CD4-positive, alpha-beta T cell treated with Interleukin-1 beta for 1 hour (primary cell): ENCODE data around the gene CRIM1.

ENCODE experiments used
- DNase-seq, 2 donors: peaks; one replicate each; pipeline ENCODE4 v3.0.0-alpha.2; 2020 to 2022

The CRIM1 gene

DNA sequence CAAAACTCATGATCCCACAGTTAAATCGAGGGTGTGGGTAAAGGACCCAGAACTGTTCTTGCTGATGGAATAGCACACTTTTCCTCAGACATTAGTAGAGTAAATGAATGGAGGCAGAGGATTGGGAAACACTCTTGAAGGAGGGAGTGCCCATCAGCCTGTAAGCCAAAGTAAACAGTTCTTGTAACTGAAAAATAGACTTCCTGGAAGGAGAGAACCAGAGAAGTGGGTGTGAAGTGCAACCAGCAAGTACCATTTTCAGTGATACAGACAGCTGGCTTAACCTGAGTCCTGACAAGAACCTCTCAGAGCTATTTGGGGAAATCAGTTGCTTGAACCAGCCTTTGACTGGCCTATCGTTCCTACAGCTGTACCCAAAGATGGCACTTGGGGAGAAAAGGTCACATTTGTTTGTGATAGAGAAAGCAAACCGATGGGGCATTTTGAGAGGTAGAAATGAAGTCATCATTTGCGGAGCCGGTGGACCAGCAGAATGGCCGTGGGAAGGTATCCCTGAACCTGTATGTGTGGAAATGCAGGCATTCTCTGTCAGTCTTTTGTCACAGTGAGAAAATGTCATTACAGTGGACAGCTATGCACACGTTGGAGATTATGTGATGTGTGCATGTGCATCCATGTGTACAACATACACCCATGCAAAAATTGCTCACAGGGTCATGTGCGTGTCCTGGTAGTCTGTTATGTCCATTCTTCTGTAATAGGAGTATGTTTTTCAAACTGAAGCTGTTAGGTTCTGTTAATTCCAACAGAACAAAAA lies 17.8 kb downstream of the CRIM1 start:
- DNase-seq, result no peak

DNA sequence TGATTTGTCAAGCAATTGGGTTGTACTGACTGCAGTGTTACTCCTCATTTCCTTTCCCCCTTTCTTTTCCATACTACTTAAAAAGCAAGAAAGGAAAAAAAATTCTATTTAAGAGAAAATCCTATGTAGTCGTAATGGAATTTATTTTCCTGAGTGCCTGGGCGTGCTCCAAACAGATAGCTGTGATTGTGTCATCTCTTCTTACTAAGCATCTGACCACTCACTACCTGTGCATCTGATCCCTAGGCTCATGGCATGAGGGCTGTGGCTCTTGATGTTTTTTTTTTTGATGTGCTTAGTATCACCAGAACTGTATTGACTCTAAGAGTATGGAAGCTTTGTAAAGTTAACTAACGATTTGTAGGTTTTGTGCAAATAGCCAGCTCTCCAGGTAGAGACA lies 19.0 kb downstream of the CRIM1 start:
- DNase-seq, result no peak

DNA sequence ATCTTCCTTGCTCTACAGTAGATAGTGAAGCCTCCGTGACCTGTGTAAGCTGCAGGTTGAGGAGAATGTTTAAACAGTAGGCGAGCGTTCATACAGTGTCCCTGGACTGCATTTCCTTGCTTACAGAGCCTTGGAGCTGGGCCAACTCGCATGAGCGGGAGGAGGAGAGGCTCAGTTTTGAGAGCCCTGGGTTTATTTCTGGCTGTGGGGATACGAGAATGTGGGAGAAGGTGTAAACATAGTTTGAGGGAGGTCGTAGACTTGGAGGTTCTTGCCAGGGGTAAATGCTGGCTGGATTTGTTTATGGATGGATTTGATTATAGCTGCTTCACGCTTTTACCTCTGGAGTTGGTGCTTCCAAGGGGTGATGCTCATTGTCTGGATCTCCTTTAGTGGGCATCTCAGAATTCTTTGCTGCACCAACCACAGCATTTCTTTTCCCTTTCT lies 20.8 kb downstream of the CRIM1 start:
- DNase-seq, result no peak

DNA sequence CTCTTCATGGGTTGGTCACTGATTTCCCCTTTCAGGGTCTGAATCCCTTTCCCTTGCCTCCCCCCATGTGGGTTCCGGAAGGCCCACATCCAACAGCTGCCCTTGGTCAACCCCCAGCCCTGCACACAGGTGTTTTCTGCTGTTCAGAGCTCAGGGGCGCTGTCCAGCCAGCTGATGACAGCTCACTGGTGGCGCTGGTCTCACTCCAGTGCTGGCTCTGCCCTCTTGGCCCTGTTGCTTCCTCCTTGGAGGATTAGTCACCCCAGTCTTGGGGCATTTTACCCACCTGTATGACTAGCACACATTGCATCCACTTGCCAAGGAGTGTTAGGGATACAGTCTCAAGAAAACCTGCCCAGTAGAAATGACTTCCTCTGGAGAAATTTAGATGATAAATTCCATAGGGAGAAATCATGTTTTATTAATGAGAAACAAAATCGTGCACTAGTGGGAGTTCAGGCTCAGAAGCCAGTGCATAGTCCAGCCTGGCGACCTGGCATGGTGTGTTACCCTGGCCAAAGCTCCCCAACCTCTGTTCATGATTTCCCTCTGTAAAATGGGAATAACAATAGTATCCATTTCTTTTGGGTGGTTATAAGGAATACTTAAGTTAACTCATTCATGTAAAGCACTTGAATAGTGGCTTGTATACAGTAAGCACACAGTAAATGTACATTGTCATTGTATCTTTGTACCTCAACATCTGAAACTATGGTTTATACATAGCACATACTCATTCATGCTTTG lies 21.6 kb downstream of the CRIM1 start:
- no peak for DNase-seq

DNA sequence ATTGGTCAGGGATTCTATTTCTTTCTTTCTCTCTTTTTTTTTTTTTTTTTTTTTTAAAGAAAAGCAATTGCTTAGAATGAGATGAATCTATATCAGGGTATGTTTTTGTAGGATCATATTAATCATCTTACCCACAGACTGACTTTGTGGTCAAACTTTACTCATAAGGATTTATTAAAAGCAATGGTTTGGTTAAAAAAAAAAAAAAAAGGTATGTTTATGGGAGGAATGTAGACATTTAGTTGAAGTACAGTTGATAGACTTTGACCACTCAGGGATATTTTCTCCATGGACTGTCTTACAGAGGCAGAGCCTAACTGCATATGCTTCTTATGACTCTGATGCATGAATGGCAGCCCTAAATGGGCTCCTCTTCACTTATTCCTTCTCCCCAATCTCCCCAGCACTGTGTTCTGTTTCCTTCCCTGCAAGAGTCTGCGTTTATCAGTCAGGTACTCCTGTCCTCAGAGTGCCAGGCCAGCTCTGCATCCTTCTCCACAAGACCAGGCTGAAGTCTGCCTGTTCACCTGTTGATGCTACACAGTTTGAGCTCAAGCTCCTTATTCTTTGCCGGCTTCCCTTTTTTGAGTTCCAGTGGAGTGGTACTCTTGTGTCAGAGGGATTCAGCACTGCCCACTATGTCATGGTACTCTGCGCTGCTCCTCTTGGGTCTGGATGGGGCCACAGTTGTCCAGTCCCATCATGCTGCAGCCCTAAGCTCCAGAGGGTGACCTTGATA lies 24.3 kb downstream of the CRIM1 start:
- no peak for DNase-seq

DNA sequence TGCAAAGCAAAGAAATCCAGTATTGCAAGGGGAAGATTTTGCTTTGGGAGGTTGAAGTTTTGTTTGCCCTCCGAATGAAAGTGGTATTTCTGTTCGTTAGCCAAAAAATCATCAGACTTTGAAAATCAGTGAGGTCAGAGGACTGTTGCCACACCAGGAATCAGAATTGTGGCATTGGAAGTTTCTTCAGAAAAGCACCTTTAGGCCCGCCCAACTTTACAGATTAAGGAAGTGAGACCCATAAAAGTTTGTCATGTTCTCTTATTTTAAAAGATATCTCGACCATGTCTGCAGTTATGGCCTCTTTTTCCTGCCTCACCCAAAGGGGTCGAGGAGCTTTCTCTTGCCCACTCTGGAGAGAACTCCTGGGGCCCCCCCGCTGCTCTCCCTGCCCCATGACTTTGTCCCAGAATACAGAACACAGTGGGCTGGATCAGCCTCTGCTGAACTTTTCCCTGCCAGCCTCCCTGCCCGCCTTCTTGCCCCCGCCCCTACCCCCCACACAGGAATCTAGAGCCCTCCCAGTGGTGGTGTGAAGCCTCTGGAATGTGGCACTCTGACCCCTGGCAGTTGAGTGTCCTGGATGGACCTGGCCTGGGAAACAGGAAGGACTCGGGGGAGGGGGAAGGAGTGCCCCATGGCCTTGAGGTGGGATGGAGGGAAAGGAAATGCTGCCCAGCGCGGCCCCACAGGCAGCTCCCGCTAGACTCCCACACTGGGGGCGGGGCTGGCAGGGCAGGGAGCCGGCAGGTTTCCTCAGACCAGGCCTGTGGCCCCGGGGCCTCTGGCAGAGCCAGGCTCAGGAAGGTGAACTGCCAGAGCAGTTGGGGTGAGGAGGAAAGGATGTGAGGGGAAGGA lies 25.3 kb downstream of the CRIM1 start:
- DNase-seq, result no peak

DNA sequence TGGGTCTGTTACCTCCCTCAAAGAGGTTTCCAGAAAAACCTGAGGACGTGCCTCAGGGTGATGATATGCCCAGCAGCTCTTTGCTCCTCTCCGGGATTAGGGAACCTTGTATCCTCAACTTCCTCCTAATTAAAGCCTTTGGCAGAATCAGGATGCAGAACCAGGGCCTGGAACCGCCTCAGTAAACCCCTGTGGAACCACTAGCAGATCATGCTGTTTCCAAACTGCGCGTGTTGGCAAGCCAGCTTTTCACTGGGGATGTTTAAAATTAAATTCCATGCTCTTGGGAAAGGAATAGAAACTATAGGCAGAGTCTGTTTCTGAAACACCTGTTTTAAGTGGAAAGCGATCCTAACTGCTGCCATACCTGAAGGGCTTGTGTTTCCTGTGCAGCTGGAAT lies 26.4 kb downstream of the CRIM1 start:
- no peak for DNase-seq

DNA sequence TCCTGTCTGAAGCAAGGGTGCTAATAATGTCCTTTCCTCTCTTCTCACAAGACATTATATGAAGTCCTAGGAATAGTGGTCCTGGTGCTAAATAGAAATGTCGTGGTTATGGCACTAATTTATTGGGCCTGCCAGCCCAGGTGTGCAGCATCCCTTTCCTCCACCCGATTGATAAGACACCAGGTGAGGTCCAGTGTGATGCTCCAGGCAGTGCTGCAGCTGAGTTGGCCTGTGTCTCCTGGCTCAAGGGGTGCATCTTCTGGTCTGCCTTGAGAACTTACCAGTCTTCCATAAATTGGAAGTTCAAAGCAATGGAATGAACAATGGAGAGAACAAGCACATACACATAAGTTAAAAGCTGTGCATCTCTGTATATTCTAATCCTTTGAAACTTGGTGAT lies 26.9 kb downstream of the CRIM1 start:
- DNase-seq, result no peak

DNA sequence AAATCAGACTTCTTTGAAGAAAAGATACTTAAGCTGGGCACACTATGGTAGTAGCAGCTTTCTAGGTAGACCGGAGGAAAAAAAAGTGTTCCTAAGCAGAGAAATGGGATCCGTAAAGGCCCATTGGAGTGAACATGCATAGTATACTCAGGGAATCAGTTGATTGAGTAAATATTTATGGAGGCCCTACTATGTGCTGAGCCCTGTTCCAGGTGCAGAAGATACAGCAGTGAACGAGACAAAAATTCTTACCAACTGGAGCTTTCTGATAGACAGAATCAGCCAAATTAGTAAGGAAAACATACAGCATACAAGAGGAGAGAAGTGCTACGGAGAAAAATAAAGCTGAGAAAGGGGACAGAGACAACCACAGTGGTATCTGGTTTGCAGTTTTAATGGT lies 28.1 kb downstream of the CRIM1 start:
- no peak for DNase-seq

DNA sequence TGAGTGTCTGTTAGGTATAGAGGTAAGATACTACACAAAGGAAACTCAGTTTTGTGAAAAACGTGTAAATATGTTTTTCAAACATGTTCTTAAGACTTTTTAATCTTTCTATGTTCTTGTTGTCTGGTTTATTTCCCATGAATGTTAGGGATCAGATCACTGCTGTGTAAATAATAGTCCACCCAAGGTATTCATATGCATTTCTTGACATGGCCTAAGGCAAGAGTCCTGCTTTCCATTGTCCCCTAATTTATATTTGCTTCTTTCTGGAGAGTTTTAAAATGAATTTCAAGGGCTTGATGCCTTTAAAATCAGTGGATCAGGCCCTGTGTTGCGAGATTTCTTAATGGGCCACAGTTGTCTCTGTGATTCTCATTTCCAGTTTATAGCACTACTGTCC lies 28.9 kb downstream of the CRIM1 start:
- no peak for DNase-seq

DNA sequence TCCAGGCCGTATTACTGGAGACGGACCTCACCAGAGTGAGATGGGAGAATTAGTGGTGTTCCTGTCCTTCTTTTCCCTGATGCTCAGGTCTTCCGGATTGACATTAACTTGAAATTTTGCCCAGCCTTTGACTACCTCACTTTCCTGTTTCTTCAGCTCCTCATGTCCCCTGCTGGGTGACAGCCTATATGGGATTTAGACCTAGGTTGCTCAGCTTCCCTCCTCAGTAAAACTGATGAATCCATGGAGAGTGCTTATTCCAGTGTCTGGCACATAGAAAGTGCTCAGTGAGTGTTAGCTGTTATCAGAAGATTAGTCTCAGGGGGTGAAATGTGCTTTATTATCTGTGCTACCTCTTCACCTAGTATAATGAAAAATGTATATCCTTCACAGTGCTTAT lies 30.0 kb downstream of the CRIM1 start:
- DNase-seq, result no peak

DNA sequence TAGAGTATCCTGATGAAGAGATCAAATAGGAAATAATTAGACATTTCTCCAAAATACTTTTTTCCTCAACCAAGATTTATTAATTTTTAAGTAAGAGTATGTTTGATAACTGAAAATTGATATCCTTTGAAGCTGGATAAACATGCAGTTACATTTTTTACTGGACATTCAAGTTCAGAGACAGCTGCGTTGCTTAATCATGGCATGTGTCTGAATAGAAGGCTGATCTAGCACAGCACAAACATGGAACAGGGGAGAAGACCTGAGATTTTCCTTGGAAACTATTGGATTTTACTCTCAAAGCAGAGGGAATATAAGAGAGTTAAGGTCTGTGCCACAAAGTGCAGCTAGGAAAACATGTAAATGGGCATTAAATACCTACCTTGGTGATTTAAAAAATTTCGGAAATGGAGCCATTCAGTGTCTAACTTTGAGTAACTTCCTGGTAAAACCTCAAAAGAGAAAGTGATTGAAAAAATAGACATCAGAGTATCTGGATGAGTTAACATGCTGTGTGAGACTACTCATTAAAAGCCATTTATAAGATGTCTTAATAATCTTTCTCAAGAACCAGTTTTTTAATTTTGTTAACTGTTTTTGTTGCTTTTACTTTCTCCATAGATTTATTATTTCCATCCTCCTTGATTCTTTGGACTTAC lies 31.8 kb downstream of the CRIM1 start:
- no peak for DNase-seq

DNA sequence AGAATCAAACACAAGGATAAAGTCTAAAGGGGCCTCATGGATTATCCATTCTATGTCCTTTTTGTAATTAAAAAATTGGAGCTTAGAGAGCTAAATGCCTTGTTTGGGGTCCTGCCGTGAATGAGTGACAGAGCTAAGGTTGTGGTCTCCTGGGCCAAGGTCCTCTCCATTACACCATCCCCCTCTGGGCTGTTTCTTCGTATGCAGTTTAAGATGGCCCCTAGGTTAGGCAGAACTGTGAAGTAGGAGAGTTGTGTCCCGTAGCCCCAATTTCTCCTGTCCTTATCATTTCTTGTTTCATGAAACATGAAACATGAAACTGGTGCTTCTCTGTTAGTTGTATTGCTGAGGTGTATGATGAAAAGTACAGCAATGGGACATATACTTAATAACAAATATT lies 32.9 kb downstream of the CRIM1 start:
- DNase-seq, result no peak

DNA sequence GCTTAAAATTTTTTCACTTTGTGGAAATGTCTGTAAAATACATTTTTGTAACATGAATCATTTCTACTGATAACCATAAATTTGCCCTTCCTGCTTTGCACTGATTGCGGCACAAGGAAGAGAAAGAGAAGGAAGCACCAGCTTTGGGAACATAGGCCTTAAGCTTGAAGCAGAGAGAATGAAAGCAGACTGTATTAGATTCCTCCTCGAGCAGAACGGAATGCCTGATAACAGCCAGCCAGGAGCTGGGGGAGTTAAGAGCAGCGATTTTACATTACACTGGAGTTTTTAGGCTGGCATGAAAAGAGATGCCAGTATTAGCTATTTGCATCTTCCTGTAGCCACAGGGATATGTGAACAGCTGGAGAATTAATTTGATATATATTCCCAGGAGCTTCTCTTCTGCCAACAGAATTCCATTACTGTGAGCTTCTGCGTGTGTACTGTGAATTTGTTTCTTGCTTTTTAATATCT lies 33.5 kb downstream of the CRIM1 start:
- no peak for DNase-seq

DNA sequence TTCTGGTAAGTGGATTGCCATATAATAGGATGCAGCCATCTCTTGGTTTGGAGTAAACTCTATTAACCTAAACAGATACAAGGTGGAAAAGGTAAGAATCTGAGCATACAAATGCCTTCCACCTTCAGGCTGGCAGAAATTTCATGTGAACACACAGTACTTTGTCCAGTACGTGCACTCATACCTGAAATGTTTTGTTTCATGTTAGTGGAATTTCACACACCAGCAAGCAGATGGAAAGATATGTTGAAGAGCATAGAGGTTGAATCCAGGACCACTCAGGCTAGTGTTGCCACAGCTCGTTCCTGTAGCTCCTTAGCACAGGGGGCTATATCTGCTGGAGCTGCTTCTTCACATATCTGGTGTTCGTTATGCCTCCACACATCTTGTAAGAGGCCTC lies 34.0 kb downstream of the CRIM1 start:
- DNase-seq, result no peak

DNA sequence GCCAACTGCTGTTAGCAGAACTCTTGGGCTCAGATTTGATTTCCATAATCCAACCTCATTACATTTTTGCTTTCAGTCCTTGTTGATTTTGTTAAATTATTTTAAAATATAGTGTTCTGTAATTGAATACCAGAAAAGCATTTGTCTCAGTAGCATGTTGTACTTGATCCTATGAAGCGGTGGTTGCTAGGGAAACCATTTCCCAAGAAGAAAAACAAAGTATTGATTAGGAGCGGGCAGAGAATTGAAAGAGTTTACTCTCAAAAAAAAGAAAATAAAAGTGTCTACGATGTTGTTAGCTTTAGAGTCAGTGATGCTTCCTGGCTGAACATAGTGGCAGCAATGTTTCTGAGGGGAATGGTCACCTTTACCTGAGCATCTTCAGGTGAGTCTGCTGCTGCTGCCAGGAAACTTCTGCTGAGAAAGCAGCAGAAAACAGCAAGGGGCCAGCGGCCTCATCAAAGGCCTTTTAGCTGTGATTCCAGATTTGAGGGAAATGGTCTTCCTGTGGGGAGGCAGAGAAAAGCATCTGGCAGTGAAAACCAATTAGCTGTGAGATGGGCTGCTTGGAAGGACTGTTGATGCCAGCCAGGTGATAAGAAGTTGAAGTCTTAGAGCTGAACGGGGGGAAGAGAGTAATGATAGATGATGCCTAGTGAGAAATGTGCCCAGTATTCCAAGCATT lies 37.1 kb downstream of the CRIM1 start:
- no peak for DNase-seq

DNA sequence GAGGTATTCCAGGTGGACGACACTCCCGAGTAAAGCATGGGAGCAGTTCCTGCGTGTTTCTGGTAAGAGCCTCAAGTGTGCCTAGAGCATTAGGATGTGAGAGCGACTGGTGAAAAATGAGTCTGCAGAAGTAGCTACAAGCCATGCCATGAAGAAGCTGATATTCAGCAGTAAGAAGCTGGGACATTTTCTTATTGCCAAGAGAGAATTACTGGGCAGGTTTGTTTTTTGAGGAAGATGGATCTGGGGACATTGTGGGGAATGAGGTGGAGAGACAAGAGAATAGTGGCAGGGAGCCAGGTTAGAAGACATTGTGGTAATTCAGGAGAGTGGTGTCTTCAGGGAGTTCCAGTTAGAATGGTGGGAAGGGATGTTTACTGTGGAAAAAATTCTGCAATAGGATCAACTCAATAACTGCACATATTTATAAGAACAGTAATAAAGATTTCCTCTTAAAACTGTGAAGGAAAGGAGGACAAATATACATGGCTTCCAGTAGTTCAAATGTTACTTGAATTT lies 38.2 kb downstream of the CRIM1 start:
- DNase-seq, result no peak

DNA sequence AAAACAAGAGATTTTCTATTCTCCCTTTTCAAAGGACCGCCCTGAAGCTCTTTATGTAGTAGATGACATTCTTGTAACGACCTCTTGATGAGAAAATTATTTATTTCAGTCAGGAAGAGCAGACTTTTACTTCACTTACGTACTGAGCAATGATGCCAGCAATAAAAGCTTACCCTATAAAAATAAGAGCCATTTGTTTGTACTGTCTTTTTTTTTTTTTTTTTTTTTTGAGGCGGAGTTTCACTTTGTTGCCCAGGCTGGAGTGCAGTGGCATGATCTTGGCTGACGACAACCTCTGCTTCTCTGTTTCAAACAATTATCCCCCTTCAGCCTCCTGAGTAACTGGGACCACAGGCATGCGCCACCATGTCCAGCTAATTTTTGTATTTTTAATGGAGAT lies 39.2 kb downstream of the CRIM1 start:
- no peak for DNase-seq

DNA sequence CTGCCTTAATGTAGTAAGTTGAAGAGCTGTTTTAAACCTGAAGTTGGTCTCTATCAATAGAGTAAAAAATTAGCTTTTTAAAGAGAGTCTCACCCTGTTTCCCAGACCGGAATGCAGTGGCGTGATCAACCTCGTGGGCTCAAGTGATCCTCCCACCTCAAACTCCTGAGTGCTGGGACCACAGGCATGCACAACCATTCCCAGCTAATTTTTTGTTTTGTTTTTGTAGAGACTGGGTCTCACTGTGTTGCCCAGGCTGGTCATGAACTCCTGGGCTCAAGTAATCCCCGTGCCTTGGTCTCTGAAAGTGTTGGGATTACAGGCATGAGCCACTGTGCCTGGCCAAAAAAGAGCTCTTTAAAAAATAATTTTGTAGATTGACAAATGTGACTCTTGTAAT lies 40.3 kb downstream of the CRIM1 start:
- no peak for DNase-seq

DNA sequence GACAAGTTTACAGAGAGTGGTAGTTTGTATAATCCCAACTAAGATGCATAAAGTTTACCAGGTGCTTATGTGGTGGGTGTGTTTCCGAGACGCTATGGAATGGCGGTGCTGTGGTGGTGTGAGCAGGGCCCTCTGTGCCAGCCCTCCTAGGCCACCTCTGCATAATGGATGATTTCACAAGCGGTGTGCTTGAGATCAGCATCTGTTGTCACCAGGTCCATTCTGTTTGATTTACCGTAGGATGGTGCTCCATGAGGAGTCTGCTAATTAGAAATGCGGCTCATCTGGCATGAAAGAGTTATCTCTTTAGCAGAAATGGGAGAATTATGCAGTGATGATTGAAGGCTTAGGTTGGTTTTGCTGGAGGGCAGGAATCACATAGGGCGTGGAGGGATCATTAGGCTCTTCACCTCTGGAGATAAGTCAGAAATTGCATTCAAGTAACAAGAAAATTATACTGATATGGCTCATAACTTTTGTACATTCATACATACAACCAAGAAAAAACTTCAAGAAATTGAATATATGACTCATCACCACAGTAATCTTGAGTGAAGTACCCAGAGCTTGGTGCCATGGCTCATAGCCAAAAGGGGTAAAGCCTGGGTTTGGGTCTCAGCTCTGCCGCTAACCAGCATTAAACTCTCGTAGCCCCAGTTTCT lies 41.4 kb downstream of the CRIM1 start:
- DNase-seq, result no peak
